Measurements from ENCODE around the gene SOCS2.
"Not testable (repeated sequence)": the region's sequence is repeated elsewhere in the genome, so short reads cannot be mapped to it uniquely, and the experiment has no call there.

SOCS2 gene

GRCh38 chr12:93571925-93572711 is at the start of gene SOCS2:
SOCS2 (plus strand) TSS chr12:93572675; CDS start chr12:93572898, 223 bp downstream.
- no peak for DNase-seq (ENCODE audit: low read depth)

- DNase-seq (ENCODE audit: low read depth) = no peak
These were observed 47.9 kb upstream of the SOCS2 start for GRCh38 chr12:93524386-93525133.

GRCh38 chr12:93526786-93527428 is 45.6 kb upstream of the SOCS2 start:
- no peak for DNase-seq (ENCODE audit: low read depth)

GRCh38 chr12:93530358-93530757 is 42.1 kb upstream of the SOCS2 start:
- DNase-seq (ENCODE audit: low read depth) = no peak

GRCh38 chr12:93533310-93533709 is 39.2 kb upstream of the SOCS2 start:
- DNase-seq (ENCODE audit: low read depth) = no peak

GRCh38 chr12:93536111-93536765 is 36.2 kb upstream of the SOCS2 start:
- no peak for DNase-seq (ENCODE audit: low read depth)

- DNase-seq (ENCODE audit: low read depth) = no peak
These were observed 35.5 kb upstream of the SOCS2 start for GRCh38 chr12:93536766-93537488.

GRCh38 chr12:93537769-93538168 is 34.7 kb upstream of the SOCS2 start:
- DNase-seq (ENCODE audit: low read depth) = no peak

GRCh38 chr12:93539821-93540220 is 32.7 kb upstream of the SOCS2 start:
- no peak for DNase-seq (ENCODE audit: low read depth)

- no peak for DNase-seq (ENCODE audit: low read depth)
These were observed 32.0 kb upstream of the SOCS2 start for GRCh38 chr12:93540466-93540865.

- DNase-seq (ENCODE audit: low read depth) = no peak
These were observed 30.8 kb upstream of the SOCS2 start for GRCh38 chr12:93541578-93542225.

GRCh38 chr12:93547778-93548177 is 24.7 kb upstream of the SOCS2 start:
- DNase-seq (ENCODE audit: low read depth) = no peak

- no peak for DNase-seq (ENCODE audit: low read depth)
These were observed 23.3 kb upstream of the SOCS2 start for GRCh38 chr12:93549174-93549573.

- DNase-seq (ENCODE audit: low read depth) = no peak
These were observed 21.5 kb upstream of the SOCS2 start for GRCh38 chr12:93550748-93551611.

- no peak for DNase-seq (ENCODE audit: low read depth)
These were observed 20.0 kb upstream of the SOCS2 start for GRCh38 chr12:93552427-93552826.

- DNase-seq (ENCODE audit: low read depth) = not testable (repeated sequence)
These were observed 14.6 kb upstream of the SOCS2 start for GRCh38 chr12:93557879-93558278.

GRCh38 chr12:93558685-93559084 is 13.8 kb upstream of the SOCS2 start:
- DNase-seq (ENCODE audit: low read depth) = not testable (repeated sequence)

GRCh38 chr12:93563807-93564538 is 8.5 kb upstream of the SOCS2 start:
- no peak for DNase-seq (ENCODE audit: low read depth)

- DNase-seq (ENCODE audit: low read depth) = no peak
These were observed 6.7 kb upstream of the SOCS2 start for GRCh38 chr12:93565760-93566159.
